IMR-90 (cell line): ENCODE measurements around the gene MRPL19. TPM values are rescaled to one million over a fixed set of nuclear protein-coding genes. Genes with fewer than 3 reads are reported as not detected.

Source experiments
- ATAC-seq: fragments of 200-7000 bp; cut with Tn5 transposase; 2 replicates; pipeline ENCODE4 v1.9.1; 2020; ENCODE audit warnings: low read depth, mild to moderate bottlenecking, moderate library complexity
- BruUV-seq: library from RNA; stranded (reverse); fragments of 400-500 nt; replicated peaks from 2 replicates; lab custom pipeline; 2021; lab: Mats Ljungman, UMichigan
- CTCF ChIA-PET: fragments of 300-600 bp; formaldehyde crosslinking; extraction: SDS; loops from one replicate; lab custom pipeline; 2021; ENCODE audit warnings: antibody characterized with exemption; lab: Yijun Ruan, JAX
- POLR2A ChIA-PET: fragments of 300-600 bp; sonication (Branson Sonifier 250); formaldehyde crosslinking; loops from one replicate; lab custom pipeline; 2022; ENCODE audit warnings: antibody characterized with exemption; ENCODE audit not compliant: unreplicated experiment; lab: Charles Lee
- DNase-seq: peaks from one replicate; pipeline ENCODE4 v3.0.0; 2013
- H2AFZ ChIP-seq: replicated peaks from 2 replicates; pipeline ENCODE3; 2013; ENCODE audit warnings: low read length, mild to moderate bottlenecking; ENCODE audit not compliant: poor library complexity
- H2AK5ac ChIP-seq: 2 replicates; pipeline ENCODE4 v1.6.1; 2013; ENCODE audit warnings: low read depth, low read length, inconsistent platforms
- H2AK9ac ChIP-seq: replicated peaks from 2 replicates; pipeline ENCODE3; 2013; ENCODE audit warnings: mild to moderate bottlenecking, low read depth, low read length, moderate library complexity; ENCODE audit not compliant: poor library complexity
- H2BK120ac ChIP-seq: 2 replicates; pipeline ENCODE4 v1.6.1; 2013; ENCODE audit warnings: low read depth, low read length, inconsistent platforms
- H2BK15ac ChIP-seq: 3 replicates; pipeline ENCODE4 v1.6.1; 2013; ENCODE audit warnings: low read depth, low read length, inconsistent platforms
- H2BK20ac ChIP-seq: 2 replicates; pipeline ENCODE4 v1.6.1; 2013; ENCODE audit warnings: low read depth, mild to moderate bottlenecking, inconsistent platforms, low read length, moderate library complexity
- H2BK5ac ChIP-seq: 2 replicates; pipeline ENCODE4 v1.6.1; 2013; ENCODE audit warnings: mild to moderate bottlenecking, low read depth, low read length, inconsistent platforms; ENCODE audit not compliant: poor library complexity, severe bottlenecking
- H3K14ac ChIP-seq: replicated peaks from 2 replicates; pipeline ENCODE4 v1.6.1; 2013; ENCODE audit warnings: low read depth, low read length, inconsistent platforms
- H3K18ac ChIP-seq: 2 replicates; pipeline ENCODE4 v1.6.1; 2013; ENCODE audit warnings: low read depth, low read length, control low read depth
- H3K23ac ChIP-seq: 2 replicates; pipeline ENCODE4 v1.6.1; 2013; ENCODE audit warnings: low read depth, low read length, inconsistent platforms
- H3K27ac ChIP-seq: 2 replicates; pipeline ENCODE4 v1.5.1; 2013; ENCODE audit warnings: mild to moderate bottlenecking, control low read depth, low read length; ENCODE audit not compliant: insufficient read depth
- H3K27me3 ChIP-seq: 2 replicates; pipeline ENCODE4 v1.6.1; 2013; ENCODE audit warnings: low read length; ENCODE audit not compliant: control insufficient read depth, insufficient read depth
- H3K36me3 ChIP-seq: 2 replicates; pipeline ENCODE4 v1.6.1; 2013; ENCODE audit warnings: low read length, mixed read lengths; ENCODE audit not compliant: control insufficient read depth, insufficient read depth
- H3K4ac ChIP-seq: 2 replicates; pipeline ENCODE4 v1.6.1; 2013; ENCODE audit warnings: low read depth, low read length, inconsistent platforms
- H3K4me1 ChIP-seq: 2 replicates; pipeline ENCODE4 v1.6.1; 2013; ENCODE audit warnings: low read length, mixed read lengths; ENCODE audit not compliant: control insufficient read depth, insufficient read depth
- H3K4me2 ChIP-seq: 2 replicates; pipeline ENCODE4 v1.6.1; 2013; ENCODE audit warnings: low read depth, mild to moderate bottlenecking, control low read depth, low read length, moderate library complexity
- H3K4me3 ChIP-seq: 2 replicates; pipeline ENCODE4 v1.5.1; 2013; ENCODE audit warnings: low read depth, mild to moderate bottlenecking, control low read depth, low read length, moderate library complexity; ENCODE audit not compliant: insufficient read depth
- H3K56ac ChIP-seq: 2 replicates; pipeline ENCODE4 v1.6.1; 2013; ENCODE audit warnings: low read length, inconsistent platforms; ENCODE audit not compliant: insufficient read depth; ENCODE audit errors: extremely low read depth
- H3K79me1 ChIP-seq, 2 experiments: 2 replicates each; pipeline ENCODE4 v1.6.1; 2013; ENCODE audit warnings: low read length in 2 of 2, inconsistent platforms in 1 of 2, low read depth in 1 of 2
- H3K9ac ChIP-seq: 2 replicates; pipeline ENCODE4 v1.6.1; 2013; ENCODE audit warnings: low read depth, low read length, control low read depth
- H3K9me1 ChIP-seq: 2 replicates; pipeline ENCODE4 v1.6.1; 2013; ENCODE audit warnings: low read length, inconsistent platforms; ENCODE audit not compliant: insufficient read depth
- H3K9me3 ChIP-seq: 2 replicates; pipeline ENCODE4 v1.6.1; 2013; ENCODE audit warnings: low read length; ENCODE audit not compliant: control insufficient read depth, insufficient read depth
- H4K20me1 ChIP-seq: 2 replicates; pipeline ENCODE4 v1.6.1; 2013; ENCODE audit warnings: low read length, inconsistent platforms; ENCODE audit not compliant: insufficient read depth
- H4K5ac ChIP-seq: 2 replicates; pipeline ENCODE4 v1.6.1; 2013; ENCODE audit warnings: mild to moderate bottlenecking, low read depth, low read length, control low read depth
- H4K8ac ChIP-seq, 2 experiments: 2 replicates each; pipeline ENCODE4 v1.6.1; 2013; ENCODE audit warnings: low read depth in 2 of 2, low read length in 2 of 2, control low read depth in 1 of 2, inconsistent platforms in 1 of 2
- H4K91ac ChIP-seq: 2 replicates; pipeline ENCODE4 v1.6.1; 2013; ENCODE audit warnings: low read depth, low read length, inconsistent platforms; ENCODE audit not compliant: insufficient read depth
- BHLHE40 ChIP-seq: fragments of 150-350 bp; IDR thresholded peaks from 2 replicates; pipeline ENCODE4 v1.6.1; 2016; ENCODE audit warnings: mild to moderate bottlenecking, low read depth, low read length
- CEBPB ChIP-seq: IDR thresholded peaks from 2 replicates; pipeline ENCODE4 v1.6.1; 2012; ENCODE audit warnings: low read depth, low read length, improper control_type of control experiment
- ELK1 ChIP-seq: fragments of 150-350 bp; IDR thresholded peaks from 2 replicates; pipeline ENCODE4 v1.6.1; 2016; ENCODE audit warnings: low read depth, mild to moderate bottlenecking, low read length, moderate library complexity, borderline replicate concordance
- MAZ ChIP-seq: IDR thresholded peaks from 2 replicates; pipeline ENCODE4 v1.6.1; 2012; ENCODE audit warnings: low read depth, mild to moderate bottlenecking, low read length, improper control_type of control experiment, moderate library complexity, borderline replicate concordance
- MXI1 ChIP-seq: IDR thresholded peaks from 2 replicates; pipeline ENCODE4 v1.6.1; 2012; ENCODE audit warnings: low read depth, mild to moderate bottlenecking, low read length, moderate library complexity, borderline replicate concordance
- POLR2A ChIP-seq: IDR thresholded peaks from 2 replicates; pipeline ENCODE4 v1.6.1; 2012; ENCODE audit warnings: mild to moderate bottlenecking, low read depth, low read length
- RAD21 ChIP-seq: IDR thresholded peaks from 2 replicates; pipeline ENCODE4 v1.6.1; 2012; ENCODE audit warnings: low read length, improper control_type of control experiment
- RCOR1 ChIP-seq: IDR thresholded peaks from 2 replicates; pipeline ENCODE4 v1.6.1; 2012; ENCODE audit warnings: mild to moderate bottlenecking, low read length, improper control_type of control experiment; ENCODE audit not compliant: insufficient replicate concordance
- RFX5 ChIP-seq: IDR thresholded peaks from 2 replicates; pipeline ENCODE4 v1.8.0; 2012; ENCODE audit warnings: low read depth, mild to moderate bottlenecking, low read length, moderate library complexity
- SMC3 ChIP-seq: fragments of 150-350 bp; IDR thresholded peaks from 2 replicates; pipeline ENCODE4 v1.6.1; 2016; ENCODE audit warnings: low read depth, mild to moderate bottlenecking, antibody characterized with exemption, low read length, moderate library complexity
- WGBS, 2 experiments: methylation state at CpG; one replicate each; pipeline versions ENCODE4 v1.1.5 to v1.1.7; 2013; ENCODE audit warnings: missing lambda C conversion rate in 2 of 2; ENCODE audit not compliant: insufficient read length in 1 of 2; ENCODE audit errors: extremely low coverage in 2 of 2; 5-methylcytosine and 5-hydroxymethylcytosine counted together
- dilution Hi-C: fragments of 300-500 bp; cut with HindIII; formaldehyde crosslinking; loops from one replicate; pipeline ENCODE4 v1.14.3; 2018; ENCODE audit warnings: low sequenced_read_pairs; ENCODE audit not compliant: unreplicated experiment
- in situ Hi-C: fragments of 300-500 bp; cut with MboI; formaldehyde crosslinking; loops from 3 replicates; pipeline ENCODE4 v1.14.3; 2019; ENCODE audit warnings: low sequenced_read_pairs, inconsistent platforms, mixed read lengths
- intact Hi-C: fragments of 100-400 bp; cut with micrococcal nuclease; formaldehyde crosslinking; loops from 2 replicates; pipeline ENCODE4 v1.10.0; 2022
- polyA plus RNA-seq, 3 experiments: library from polyadenylated mRNA; depleted of rRNA; stranded (reverse); fragments of >200 nt; gene quantifications; 2 replicates each; pipeline ENCODE4 v1.2.3, GENCODE V29; 2012; ENCODE audit warnings: low replicate concordance in 1 of 3
- total RNA-seq: library from RNA; depleted of rRNA; stranded (reverse); fragments of >200 nt; gene quantifications from 2 replicates; pipeline ENCODE4 v1.2.3, GENCODE V29; 2012
- TF ChIP-seq, protein P1 (sequence below): conservative IDR thresholded peaks from 2 replicates; pipeline ENCODE4 v1.5.1; 2012; ENCODE audit warnings: mild to moderate bottlenecking, low read depth, low read length, improper control_type of control experiment

MRPL19 gene
- total and polyA plus RNA-seq, 2 of the 4 experiments (the other 2 are of a cell fraction): 24.8 to 28.5 TPM

- WGBS, 2 experiments: no CpG with 5 or more reads among the region's 1 CpG
- Histone ChIP-seq H2AK5ac (no peak overlapping the region), H4K91ac (no peak overlapping the region), H3K79me1 (no peaks in the 10 kb centered on the region), H3K23ac (no peak overlapping the region), H3K9me1 (no peaks in the 10 kb centered on the region; the same call in 1 of the 2 replicates), H2AFZ (no peak overlapping the region), H3K4me1 (no peaks in the 10 kb centered on the region), H2BK20ac (no peak overlapping the region), H2BK15ac (no peak overlapping the region), H4K20me1 (no peaks in the 10 kb centered on the region), H2BK5ac (no peak overlapping the region), H3K18ac (no peak overlapping the region), H3K36me3 (no peaks in the 10 kb centered on the region), H3K27ac (no peak overlapping the region), H2AK9ac (no peak overlapping the region), H3K9ac (no peak overlapping the region), H3K4me3 (no peak overlapping the region), H3K4me2 (no peak overlapping the region), H3K4ac (no peak overlapping the region), H4K8ac (no peak overlapping the region), H3K9me3 (no peaks in the 10 kb centered on the region), H3K27me3 (peaks cover 18% of the 10 kb centered on the region), H3K56ac (no peak overlapping the region), H4K5ac (no peak overlapping the region), H2BK120ac (no peak overlapping the region), H3K14ac (no peak overlapping the region)
- ATAC-seq: no peak
- TF ChIP-seq BHLHE40 (no peak), RAD21 (no peak), MAZ (no peak), SMC3 (no peak), RFX5 (no peak), MXI1 (no peak), RCOR1 (no peak), POLR2A (no peak), ELK1 (no peak), CEBPB (no peak)
- TF ChIP-seq, protein P1, sequence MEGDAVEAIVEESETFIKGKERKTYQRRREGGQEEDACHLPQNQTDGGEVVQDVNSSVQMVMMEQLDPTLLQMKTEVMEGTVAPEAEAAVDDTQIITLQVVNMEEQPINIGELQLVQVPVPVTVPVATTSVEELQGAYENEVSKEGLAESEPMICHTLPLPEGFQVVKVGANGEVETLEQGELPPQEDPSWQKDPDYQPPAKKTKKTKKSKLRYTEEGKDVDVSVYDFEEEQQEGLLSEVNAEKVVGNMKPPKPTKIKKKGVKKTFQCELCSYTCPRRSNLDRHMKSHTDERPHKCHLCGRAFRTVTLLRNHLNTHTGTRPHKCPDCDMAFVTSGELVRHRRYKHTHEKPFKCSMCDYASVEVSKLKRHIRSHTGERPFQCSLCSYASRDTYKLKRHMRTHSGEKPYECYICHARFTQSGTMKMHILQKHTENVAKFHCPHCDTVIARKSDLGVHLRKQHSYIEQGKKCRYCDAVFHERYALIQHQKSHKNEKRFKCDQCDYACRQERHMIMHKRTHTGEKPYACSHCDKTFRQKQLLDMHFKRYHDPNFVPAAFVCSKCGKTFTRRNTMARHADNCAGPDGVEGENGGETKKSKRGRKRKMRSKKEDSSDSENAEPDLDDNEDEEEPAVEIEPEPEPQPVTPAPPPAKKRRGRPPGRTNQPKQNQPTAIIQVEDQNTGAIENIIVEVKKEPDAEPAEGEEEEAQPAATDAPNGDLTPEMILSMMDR: no peak
- dilution Hi-C loops: loop anchor here (25.0 kb wide), 1 partner anchor 171 kb away; no protein-coding TSS in a partner anchor
- intact Hi-C loops: no loop called here
- ChIA-PET CTCF (no interaction called here), POLR2A (no interaction called here)
- DNase-seq: no peak
- in situ Hi-C loops: no loop called here
- no TSS peak for BruUV-seq
These were observed 13.8 kb upstream of the MRPL19 start for GRCh38 chr2:75632813-75633212.
